ENCODE data around the gene COPRS.

The COPRS gene

DNA sequence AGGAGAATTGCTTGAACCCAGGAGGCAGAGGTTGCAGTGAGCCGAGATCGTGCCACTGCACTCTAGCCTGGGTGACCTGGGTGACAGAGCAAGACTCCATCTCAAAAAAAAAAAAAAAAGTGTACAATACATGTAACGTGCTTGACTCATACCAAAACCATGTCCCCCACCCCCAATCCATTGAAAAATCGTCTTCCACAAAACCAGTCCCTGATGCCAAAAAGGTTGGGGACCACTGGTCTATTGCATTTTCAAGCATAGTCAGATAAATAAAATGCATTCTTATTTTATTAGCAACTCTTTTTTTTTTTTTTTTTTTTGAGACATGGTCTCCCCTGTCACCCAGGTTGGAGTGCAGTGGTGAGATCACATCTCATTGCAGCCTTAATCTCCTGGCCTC is 52.1 kb downstream of the COPRS start:
- DNase-seq = no peak

DNA sequence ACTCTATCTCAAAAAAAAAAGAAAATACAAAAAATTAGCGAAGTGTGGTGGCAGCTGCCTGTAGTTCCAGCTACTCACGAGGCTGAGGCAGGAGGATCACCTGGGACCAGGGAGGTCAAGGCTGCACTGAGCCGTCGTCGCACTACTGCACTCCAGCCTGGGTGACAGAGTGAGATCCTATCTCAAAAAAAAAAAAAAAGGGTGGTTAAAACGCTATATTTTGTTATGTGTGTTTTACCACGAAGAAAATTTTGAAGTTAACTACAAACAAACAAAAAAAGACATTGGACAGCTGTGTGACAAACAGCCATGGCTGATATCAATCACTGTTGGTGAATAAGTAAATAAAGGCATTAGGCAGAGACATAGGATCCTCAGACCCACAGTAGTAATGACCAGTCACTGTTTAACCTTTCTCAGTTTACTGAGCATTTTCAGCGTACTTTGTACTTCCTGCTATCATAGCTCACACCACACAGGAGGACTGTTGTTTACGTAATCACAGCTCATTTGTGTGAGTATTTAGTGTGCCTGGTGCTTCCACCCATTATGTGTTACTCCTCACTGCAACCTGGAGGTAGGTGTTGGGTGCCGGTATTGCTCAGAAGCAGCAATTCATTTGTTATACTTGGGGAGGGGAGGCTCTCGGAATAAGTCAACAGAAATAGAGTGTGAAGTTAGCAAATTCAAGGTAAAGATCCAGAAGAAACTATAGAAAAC is 55.4 kb downstream of the COPRS start:
- no peak for DNase-seq

- DNase-seq = no peak
These were observed 56.5 kb downstream of the COPRS start for GRCh38 chr17:31802502-31802901.
